ENCODE data around the gene IGSF3. TPM values are rescaled to one million over a fixed set of nuclear protein-coding genes. Genes with fewer than 3 reads are reported as not detected.

IGSF3 gene
- total RNA-seq = 2.1 and 2.2 TPM in 2 replicates

GRCh38 chr1:116667575-116668105, at the start of gene IGSF3:
IGSF3 (minus strand) TSS chr1:116667733; CDS start chr1:116666326, 1,407 bp downstream.
- H3K27ac Mint-ChIP-seq = no peak within 1 kb of the TSS
- no peaks in the 10 kb centered on the region for H3K9me3 Mint-ChIP-seq
- H3K4me1 Mint-ChIP-seq = peaks cover 8% of the 10 kb centered on the region
- DNase-seq = peak; percentile 84
- H3K4me3 Mint-ChIP-seq = peak within 1 kb of the TSS; percentile 82
- peaks cover 62% of the 10 kb centered on the region for H3K27me3 Mint-ChIP-seq
- intact Hi-C loops (cut with micrococcal nuclease) = loop anchor here (5.0 kb wide), 1 partner anchor 395 kb away; the partner anchor contains the start of gene TTF2
- H3K36me3 Mint-ChIP-seq (ENCODE audit: low read depth) = no peaks in the 10 kb centered on the region

GRCh38 chr1:116717318-116717717, 49.8 kb upstream of the IGSF3 start:
- Mint-ChIP-seq H3K36me3 (ENCODE audit: low read depth) (no peaks in the 10 kb centered on the region), H3K27ac (no peak overlapping the region), H3K4me1 (peaks cover 6% of the 10 kb centered on the region), H3K9me3 (peaks cover 8% of the 10 kb centered on the region), H3K4me3 (no peak overlapping the region), H3K27me3 (peaks cover 8% of the 10 kb centered on the region)
- intact Hi-C loops (cut with micrococcal nuclease) = no loop called here
- DNase-seq = no peak

- Mint-ChIP-seq H3K4me3 (no peak overlapping the region), H3K36me3 (ENCODE audit: low read depth) (no peaks in the 10 kb centered on the region), H3K27ac (no peak overlapping the region), H3K9me3 (peaks cover 8% of the 10 kb centered on the region), H3K27me3 (peaks cover 8% of the 10 kb centered on the region), H3K4me1 (peaks cover 7% of the 10 kb centered on the region)
- intact Hi-C loops (cut with micrococcal nuclease) = no loop called here
- no peak for DNase-seq
Measured at GRCh38 chr1:116716391-116716790, 48.9 kb upstream of the IGSF3 start.

GRCh38 chr1:116713474-116713873, 45.9 kb upstream of the IGSF3 start:
- H3K36me3 Mint-ChIP-seq (ENCODE audit: low read depth) = no peaks in the 10 kb centered on the region
- peaks cover 8% of the 10 kb centered on the region for H3K9me3 Mint-ChIP-seq
- H3K4me1 Mint-ChIP-seq = peaks cover 9% of the 10 kb centered on the region
- no peak for DNase-seq
- H3K4me3 Mint-ChIP-seq = no peak overlapping the region
- intact Hi-C loops (cut with micrococcal nuclease) = no loop called here
- H3K27ac Mint-ChIP-seq = no peak overlapping the region
- H3K27me3 Mint-ChIP-seq = peaks cover 8% of the 10 kb centered on the region

GRCh38 chr1:116712510-116712909, 45.0 kb upstream of the IGSF3 start:
- H3K9me3 Mint-ChIP-seq = peaks cover 5% of the 10 kb centered on the region
- intact Hi-C loops (cut with micrococcal nuclease) = no loop called here
- peak overlapping the region; percentile 36 for H3K27ac Mint-ChIP-seq
- no peak for DNase-seq
- H3K27me3 Mint-ChIP-seq = peaks cover 11% of the 10 kb centered on the region
- no peaks in the 10 kb centered on the region for H3K36me3 Mint-ChIP-seq (ENCODE audit: low read depth)
- no peak overlapping the region for H3K4me3 Mint-ChIP-seq
- H3K4me1 Mint-ChIP-seq = peaks cover 9% of the 10 kb centered on the region

- H3K9me3 Mint-ChIP-seq = peaks cover 5% of the 10 kb centered on the region
- peaks cover 6% of the 10 kb centered on the region for H3K27me3 Mint-ChIP-seq
- H3K36me3 Mint-ChIP-seq (ENCODE audit: low read depth) = no peaks in the 10 kb centered on the region
- intact Hi-C loops (cut with micrococcal nuclease) = no loop called here
- no peak overlapping the region for H3K4me3 Mint-ChIP-seq
- DNase-seq = no peak
- H3K4me1 Mint-ChIP-seq = peaks cover 9% of the 10 kb centered on the region
- H3K27ac Mint-ChIP-seq = no peak overlapping the region
Measured at GRCh38 chr1:116711263-116711840, 43.8 kb upstream of the IGSF3 start.

- Mint-ChIP-seq H3K36me3 (ENCODE audit: low read depth) (no peaks in the 10 kb centered on the region), H3K9me3 (peaks cover 10% of the 10 kb centered on the region), H3K27ac (no peak overlapping the region), H3K27me3 (peaks cover 4% of the 10 kb centered on the region), H3K4me1 (peaks cover 9% of the 10 kb centered on the region), H3K4me3 (no peak overlapping the region)
- intact Hi-C loops (cut with micrococcal nuclease) = no loop called here
- DNase-seq = no peak
Measured at GRCh38 chr1:116710420-116711262, 43.1 kb upstream of the IGSF3 start.

GRCh38 chr1:116709666-116710167, 42.2 kb upstream of the IGSF3 start:
- intact Hi-C loops (cut with micrococcal nuclease) = no loop called here

GRCh38 chr1:116708255-116708900, 40.8 kb upstream of the IGSF3 start:
- peaks cover 10% of the 10 kb centered on the region for H3K9me3 Mint-ChIP-seq
- peaks cover 8% of the 10 kb centered on the region for H3K27me3 Mint-ChIP-seq
- no peak overlapping the region for H3K27ac Mint-ChIP-seq
- H3K36me3 Mint-ChIP-seq (ENCODE audit: low read depth) = no peaks in the 10 kb centered on the region
- no peak overlapping the region for H3K4me3 Mint-ChIP-seq
- DNase-seq = no peak
- peaks cover 9% of the 10 kb centered on the region for H3K4me1 Mint-ChIP-seq
- intact Hi-C loops (cut with micrococcal nuclease) = no loop called here

More at GRCh38 chr1:116709666-116710167, 42.2 kb upstream of the IGSF3 start:
- peaks cover 9% of the 10 kb centered on the region for H3K4me1 Mint-ChIP-seq
- peaks cover 4% of the 10 kb centered on the region for H3K27me3 Mint-ChIP-seq
- no peak overlapping the region for H3K27ac Mint-ChIP-seq
- no peak for DNase-seq
- no peaks in the 10 kb centered on the region for H3K36me3 Mint-ChIP-seq (ENCODE audit: low read depth)
- H3K4me3 Mint-ChIP-seq = no peak overlapping the region
- peaks cover 10% of the 10 kb centered on the region for H3K9me3 Mint-ChIP-seq

GRCh38 chr1:116706841-116707240, 39.3 kb upstream of the IGSF3 start:
- Mint-ChIP-seq H3K4me1 (peaks cover 2% of the 10 kb centered on the region), H3K36me3 (ENCODE audit: low read depth) (no peaks in the 10 kb centered on the region), H3K27ac (no peak overlapping the region), H3K4me3 (no peak overlapping the region), H3K9me3 (peaks cover 14% of the 10 kb centered on the region), H3K27me3 (peaks cover 11% of the 10 kb centered on the region)
- intact Hi-C loops (cut with micrococcal nuclease) = no loop called here
- no peak for DNase-seq

- Mint-ChIP-seq H3K4me3 (no peak overlapping the region), H3K36me3 (ENCODE audit: low read depth) (no peaks in the 10 kb centered on the region), H3K4me1 (peaks cover under 1% of the 10 kb centered on the region), H3K9me3 (peaks cover 14% of the 10 kb centered on the region), H3K27ac (no peak overlapping the region), H3K27me3 (peaks cover 11% of the 10 kb centered on the region)
- intact Hi-C loops (cut with micrococcal nuclease) = no loop called here
- no peak for DNase-seq
Measured at GRCh38 chr1:116706123-116706522, 38.6 kb upstream of the IGSF3 start.

- no peaks in the 10 kb centered on the region for H3K36me3 Mint-ChIP-seq (ENCODE audit: low read depth)
- H3K27me3 Mint-ChIP-seq = peaks cover 11% of the 10 kb centered on the region
- no peaks in the 10 kb centered on the region for H3K4me1 Mint-ChIP-seq
- H3K27ac Mint-ChIP-seq = no peak overlapping the region
- H3K9me3 Mint-ChIP-seq = peaks cover 14% of the 10 kb centered on the region
- no peak overlapping the region for H3K4me3 Mint-ChIP-seq
- intact Hi-C loops (cut with micrococcal nuclease) = no loop called here
- DNase-seq = no peak
Measured at GRCh38 chr1:116704278-116704677, 36.7 kb upstream of the IGSF3 start.

GRCh38 chr1:116699605-116700004, 32.1 kb upstream of the IGSF3 start:
- Mint-ChIP-seq H3K9me3 (peaks cover 4% of the 10 kb centered on the region), H3K4me1 (no peaks in the 10 kb centered on the region), H3K4me3 (no peak overlapping the region), H3K36me3 (ENCODE audit: low read depth) (no peaks in the 10 kb centered on the region), H3K27me3 (peaks cover 7% of the 10 kb centered on the region), H3K27ac (no peak overlapping the region)
- no peak for DNase-seq
- intact Hi-C loops (cut with micrococcal nuclease) = no loop called here

- no peaks in the 10 kb centered on the region for H3K4me1 Mint-ChIP-seq
- peaks cover 3% of the 10 kb centered on the region for H3K9me3 Mint-ChIP-seq
- intact Hi-C loops (cut with micrococcal nuclease) = no loop called here
- no peak overlapping the region for H3K4me3 Mint-ChIP-seq
- H3K27me3 Mint-ChIP-seq = peaks cover 3% of the 10 kb centered on the region
- no peaks in the 10 kb centered on the region for H3K36me3 Mint-ChIP-seq (ENCODE audit: low read depth)
- H3K27ac Mint-ChIP-seq = no peak overlapping the region
- no peak for DNase-seq
Measured at GRCh38 chr1:116698244-116698595, 30.7 kb upstream of the IGSF3 start.
